ENCODE results near the gene EPAS1. TPM values are rescaled to one million over a fixed set of nuclear protein-coding genes. Genes with fewer than 3 reads are reported as not detected.

The EPAS1 gene
- total RNA-seq, 1 experiment from 2014 or later, result 0.94 TPM

DNA sequence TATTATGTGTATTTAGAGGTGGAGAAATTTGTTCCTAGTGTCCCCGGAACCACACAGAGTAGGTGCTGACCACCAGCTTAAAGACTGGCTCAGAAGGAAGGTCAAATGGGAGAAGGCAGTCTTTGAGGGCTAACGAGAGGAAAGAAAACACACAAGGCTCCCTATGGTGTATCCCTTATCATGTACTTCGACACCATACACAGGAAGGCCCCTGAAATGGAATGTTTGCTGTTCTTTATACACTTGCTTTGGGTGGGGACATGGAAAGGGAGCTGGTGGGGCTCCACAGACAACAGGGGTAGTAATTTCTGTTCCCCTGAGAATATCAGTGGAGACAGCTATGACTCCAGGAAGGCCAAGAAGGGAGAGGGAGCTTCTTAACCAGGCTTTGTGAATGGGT is 6.0 kb downstream of the EPAS1 start:
- Histone ChIP-seq H3K36me3 (replicated peaks; ENCODE audit: control insufficient read depth, insufficient read depth, low read length) (no peaks in the 10 kb centered on the region), H3K4me3 (ENCODE audit: insufficient read depth, low read depth, low read length) (no peak overlapping the region), H3K27me3 (ENCODE audit: control insufficient read depth, insufficient read depth, low read length) (peaks cover 36% of the 10 kb centered on the region)
- no peak for DNase-seq

DNA sequence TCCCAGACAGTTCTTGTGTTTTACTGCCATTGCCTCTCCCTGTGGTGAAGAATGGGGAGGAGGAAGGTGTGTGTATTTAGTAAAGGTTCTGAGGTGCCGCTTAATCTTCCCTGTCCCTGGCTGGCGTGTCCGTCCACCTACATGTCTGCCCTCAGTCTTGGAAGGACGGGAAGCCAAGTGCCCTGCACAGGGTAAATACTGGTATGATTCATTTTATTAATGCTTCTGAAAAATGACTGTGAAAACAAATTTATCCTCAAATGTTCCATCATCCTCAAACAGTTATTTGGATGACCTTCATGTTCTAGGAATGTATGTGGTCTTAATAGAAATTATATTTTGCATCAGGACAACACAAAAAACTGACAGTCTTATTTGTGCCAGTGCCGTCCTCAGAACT is 6.6 kb downstream of the EPAS1 start:
- no peak for DNase-seq
- Histone ChIP-seq H3K4me3 (ENCODE audit: insufficient read depth, low read depth, low read length) (no peak overlapping the region), H3K36me3 (replicated peaks; ENCODE audit: control insufficient read depth, insufficient read depth, low read length) (no peaks in the 10 kb centered on the region), H3K27me3 (ENCODE audit: control insufficient read depth, insufficient read depth, low read length) (peaks cover 30% of the 10 kb centered on the region)

DNA sequence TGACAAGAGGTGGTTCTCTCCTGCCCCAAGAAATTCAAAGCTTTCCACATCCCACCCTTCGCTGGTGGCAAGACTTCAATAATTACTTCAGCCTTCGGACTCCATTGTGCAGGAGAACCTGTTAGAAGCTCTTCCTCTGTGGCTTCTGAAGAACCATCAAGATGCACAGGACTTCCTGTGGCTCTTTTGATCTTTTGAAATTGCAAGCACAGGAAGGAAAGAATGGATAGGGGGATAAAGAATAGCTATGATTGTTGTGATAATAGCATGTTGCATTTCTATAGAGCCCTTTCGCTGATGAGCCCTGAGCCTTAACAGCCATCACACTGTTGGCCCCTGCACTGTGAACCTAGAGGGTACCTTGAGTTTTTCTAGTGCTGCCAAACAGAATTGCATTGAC is 7.4 kb downstream of the EPAS1 start:
- Histone ChIP-seq H3K36me3 (replicated peaks; ENCODE audit: control insufficient read depth, insufficient read depth, low read length) (no peaks in the 10 kb centered on the region), H3K4me3 (ENCODE audit: insufficient read depth, low read depth, low read length) (no peak overlapping the region), H3K27me3 (ENCODE audit: control insufficient read depth, insufficient read depth, low read length) (peaks cover 22% of the 10 kb centered on the region)
- no peak for DNase-seq

DNA sequence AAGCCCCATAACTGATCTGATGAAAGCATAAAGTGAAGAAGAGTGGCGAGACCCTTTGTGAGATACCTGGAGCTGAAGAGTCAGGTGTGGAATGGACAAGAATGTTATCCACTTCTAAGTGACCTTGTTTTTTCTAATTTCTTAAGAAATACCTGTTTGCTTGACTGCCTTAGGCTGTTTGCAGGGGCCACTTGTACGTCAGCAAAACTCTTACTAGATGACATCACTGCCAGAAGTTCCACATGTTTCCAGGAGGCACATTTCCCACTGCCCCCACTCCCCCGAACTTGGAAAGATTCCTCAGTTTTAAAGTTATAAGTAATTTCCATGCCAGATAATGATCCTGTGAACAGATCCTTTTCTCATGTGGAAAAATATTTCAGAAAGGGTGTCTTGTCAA is 8.0 kb downstream of the EPAS1 start:
- H3K36me3 ChIP-seq (replicated peaks; ENCODE audit: control insufficient read depth, insufficient read depth, low read length), result no peaks in the 10 kb centered on the region
- H3K4me3 ChIP-seq (ENCODE audit: insufficient read depth, low read depth, low read length), result no peak overlapping the region
- DNase-seq, result no peak
- H3K27me3 ChIP-seq (ENCODE audit: control insufficient read depth, insufficient read depth, low read length), result peaks cover 16% of the 10 kb centered on the region

DNA sequence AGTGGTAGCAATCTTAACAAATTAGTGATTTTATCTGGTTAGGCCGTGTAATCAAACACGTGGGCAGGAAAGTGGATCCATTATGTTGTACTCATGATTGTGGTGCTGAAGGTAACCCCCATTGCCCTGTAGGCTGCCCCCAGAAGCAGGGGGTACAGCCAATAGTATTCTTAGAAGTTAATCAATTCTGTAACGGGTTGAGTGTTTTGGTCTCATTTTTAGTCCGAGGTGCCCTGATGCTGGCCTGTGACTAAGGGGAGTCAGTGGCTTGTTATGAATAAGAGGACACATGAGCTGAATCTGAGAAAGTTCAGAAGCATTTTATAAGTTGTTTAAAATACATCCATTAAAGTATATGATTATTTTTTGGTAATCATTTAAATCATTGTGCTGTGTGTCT is 8.6 kb downstream of the EPAS1 start:
- Histone ChIP-seq H3K36me3 (replicated peaks; ENCODE audit: control insufficient read depth, insufficient read depth, low read length) (no peaks in the 10 kb centered on the region), H3K27me3 (ENCODE audit: control insufficient read depth, insufficient read depth, low read length) (peaks cover 10% of the 10 kb centered on the region), H3K4me3 (ENCODE audit: insufficient read depth, low read depth, low read length) (no peak overlapping the region)
- DNase-seq, result no peak

DNA sequence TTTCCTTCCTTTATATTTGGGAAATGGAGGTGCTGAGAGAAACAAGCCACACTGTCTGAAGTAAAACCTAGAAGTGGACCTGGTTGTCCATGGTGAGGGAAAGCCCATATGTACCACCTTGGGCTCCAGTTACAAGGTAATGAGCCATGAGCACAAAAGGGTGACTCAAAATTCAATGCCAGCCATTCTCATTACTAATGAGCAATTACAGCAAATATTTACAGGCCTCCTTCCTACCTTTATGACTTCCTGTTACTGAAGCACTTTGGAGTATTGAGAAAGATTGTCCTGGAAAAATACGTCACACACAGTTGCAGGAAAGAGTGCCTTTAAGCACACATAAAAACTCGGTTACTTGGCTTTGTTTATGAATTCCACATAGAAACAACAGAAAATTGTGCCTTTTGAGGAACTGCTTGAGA is 9.1 kb downstream of the EPAS1 start:
- no peak overlapping the region for H3K4me3 ChIP-seq (ENCODE audit: insufficient read depth, low read depth, low read length)
- H3K27me3 ChIP-seq (ENCODE audit: control insufficient read depth, insufficient read depth, low read length), result peaks cover 6% of the 10 kb centered on the region; the same call in 1 of the 2 replicates
- no peak for DNase-seq

DNA sequence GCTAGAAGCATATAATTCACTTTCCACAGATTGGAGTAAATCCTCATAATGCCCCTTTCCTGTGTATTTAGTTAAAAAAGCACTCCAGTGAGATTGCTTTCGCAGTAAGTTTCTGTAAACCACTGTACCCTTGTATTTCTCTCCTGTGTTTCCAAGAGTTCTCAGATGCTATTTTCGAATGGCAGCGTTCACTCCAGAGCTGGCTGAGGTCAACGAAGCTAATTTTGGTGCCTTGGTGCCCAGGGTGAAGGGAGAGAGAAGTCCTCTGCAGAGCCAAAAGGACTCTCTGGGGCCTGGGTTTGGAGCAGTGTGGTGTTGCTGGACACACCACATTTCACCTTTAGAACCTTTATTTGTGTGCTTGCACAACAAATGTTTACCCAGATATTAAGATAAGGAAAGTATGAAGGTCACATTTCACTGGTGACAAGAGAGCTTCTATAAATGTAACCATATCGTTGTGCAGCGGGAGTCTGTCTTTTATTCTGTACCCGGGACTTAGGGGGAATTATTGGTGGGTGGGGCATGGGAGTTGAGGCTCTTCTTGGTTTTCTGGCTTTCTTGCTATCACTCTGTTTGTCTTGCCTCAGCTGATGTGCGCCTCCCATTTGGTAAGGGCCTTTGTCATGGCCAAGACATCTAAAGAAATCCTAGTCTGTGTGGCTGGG is 9.9 kb downstream of the EPAS1 start:
- Histone ChIP-seq H3K27me3 (ENCODE audit: control insufficient read depth, insufficient read depth, low read length) (peaks cover 2% of the 10 kb centered on the region; the same call in 1 of the 2 replicates), H3K4me3 (ENCODE audit: insufficient read depth, low read depth, low read length) (no peak overlapping the region), H3K36me3 (replicated peaks; ENCODE audit: control insufficient read depth, insufficient read depth, low read length) (no peaks in the 10 kb centered on the region)
- DNase-seq, result no peak

More for the DNA sequence above, 9.1 kb downstream of the EPAS1 start:
- H3K36me3 ChIP-seq (replicated peaks; ENCODE audit: control insufficient read depth, insufficient read depth, low read length), result no peaks in the 10 kb centered on the region

DNA sequence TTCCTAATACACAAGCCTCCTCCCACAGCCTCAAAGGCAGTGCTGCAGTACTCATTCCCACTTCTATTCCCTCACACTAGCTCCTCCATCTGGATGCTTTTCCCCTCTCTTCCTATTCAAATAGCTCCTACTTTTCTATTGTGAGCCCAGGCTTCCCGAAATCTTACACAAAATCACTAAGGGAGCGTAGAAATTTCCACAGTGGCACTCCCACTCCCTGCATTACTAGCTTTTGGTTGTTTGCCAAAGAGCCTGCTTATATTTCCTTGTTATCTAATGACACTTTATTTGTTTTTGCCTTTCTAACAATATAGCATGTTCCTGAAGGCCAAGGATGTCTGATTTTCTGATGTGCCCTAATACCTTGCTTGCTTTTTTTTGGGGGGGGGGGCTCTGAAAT is 10.9 kb downstream of the EPAS1 start:
- Histone ChIP-seq H3K4me3 (ENCODE audit: insufficient read depth, low read depth, low read length) (no peak overlapping the region), H3K27me3 (ENCODE audit: control insufficient read depth, insufficient read depth, low read length) (no peaks in the 10 kb centered on the region), H3K36me3 (replicated peaks; ENCODE audit: control insufficient read depth, insufficient read depth, low read length) (no peaks in the 10 kb centered on the region)
- DNase-seq, result no peak

DNA sequence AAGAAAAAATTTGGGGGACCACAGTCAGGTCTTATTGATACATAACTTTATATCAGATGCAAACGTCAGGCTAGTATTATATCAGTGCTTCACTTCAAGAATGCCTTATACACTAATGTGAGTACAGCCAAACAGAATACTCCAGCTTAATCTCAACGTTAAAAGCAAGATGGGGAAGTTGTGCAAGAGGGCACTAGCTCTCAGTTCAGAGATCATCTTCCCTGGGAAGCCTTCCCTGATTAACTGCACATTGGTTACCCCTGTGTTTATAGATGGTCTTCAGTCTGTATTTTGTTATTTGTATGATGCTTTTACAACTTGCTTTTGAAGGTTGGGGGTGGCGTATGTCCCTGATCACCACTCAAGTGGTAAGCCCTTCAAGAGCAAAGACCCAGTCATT is 11.4 kb downstream of the EPAS1 start:
- Histone ChIP-seq H3K36me3 (replicated peaks; ENCODE audit: control insufficient read depth, insufficient read depth, low read length) (no peaks in the 10 kb centered on the region), H3K4me3 (ENCODE audit: insufficient read depth, low read depth, low read length) (no peak overlapping the region), H3K27me3 (ENCODE audit: control insufficient read depth, insufficient read depth, low read length) (no peaks in the 10 kb centered on the region)
- no peak for DNase-seq

DNA sequence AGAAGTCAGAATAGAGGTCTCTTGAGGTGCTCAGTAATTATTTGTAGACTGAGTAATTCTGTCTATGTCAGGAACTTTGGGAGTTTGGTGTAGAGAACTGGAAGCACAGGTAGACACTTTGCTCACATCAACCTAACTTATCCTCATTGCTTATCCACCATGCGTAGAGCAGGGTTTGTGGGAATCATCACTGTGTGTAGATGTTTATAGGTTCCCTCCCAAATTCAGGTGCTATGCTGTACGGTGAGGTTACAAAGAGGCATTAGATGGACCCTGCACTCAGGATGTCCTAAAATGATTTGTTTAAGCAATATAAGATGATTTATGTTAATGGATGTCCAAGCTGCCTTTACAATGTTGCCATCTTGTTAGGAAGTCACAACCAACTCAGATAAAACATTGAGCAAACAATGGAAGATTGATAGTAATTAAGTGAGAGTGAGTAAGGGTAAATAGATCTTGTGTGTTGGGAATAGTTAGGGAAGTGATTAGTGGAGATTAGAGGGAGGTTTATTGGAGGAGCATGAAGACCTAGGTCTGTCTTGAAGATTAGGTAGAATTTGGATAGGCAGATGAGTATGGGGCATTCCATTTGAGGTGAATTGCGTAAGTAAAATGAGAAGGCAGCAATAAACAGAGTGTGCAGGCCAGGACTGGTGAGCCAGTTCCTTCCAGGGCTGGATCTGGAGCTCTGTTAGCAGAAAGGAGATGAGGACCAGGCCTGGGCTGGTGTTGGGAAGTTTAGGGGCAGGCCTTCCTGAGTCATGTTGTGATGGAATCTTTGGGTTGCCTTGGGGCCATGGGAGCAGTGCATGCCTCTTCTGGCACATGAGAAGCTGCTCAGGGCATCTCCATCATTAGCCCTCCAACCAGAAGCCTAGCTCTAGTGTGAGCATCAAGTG is 12.1 kb downstream of the EPAS1 start:
- H3K27me3 ChIP-seq (ENCODE audit: control insufficient read depth, insufficient read depth, low read length), result no peaks in the 10 kb centered on the region
- H3K4me3 ChIP-seq (ENCODE audit: insufficient read depth, low read depth, low read length), result no peak overlapping the region
- no peak for DNase-seq

DNA sequence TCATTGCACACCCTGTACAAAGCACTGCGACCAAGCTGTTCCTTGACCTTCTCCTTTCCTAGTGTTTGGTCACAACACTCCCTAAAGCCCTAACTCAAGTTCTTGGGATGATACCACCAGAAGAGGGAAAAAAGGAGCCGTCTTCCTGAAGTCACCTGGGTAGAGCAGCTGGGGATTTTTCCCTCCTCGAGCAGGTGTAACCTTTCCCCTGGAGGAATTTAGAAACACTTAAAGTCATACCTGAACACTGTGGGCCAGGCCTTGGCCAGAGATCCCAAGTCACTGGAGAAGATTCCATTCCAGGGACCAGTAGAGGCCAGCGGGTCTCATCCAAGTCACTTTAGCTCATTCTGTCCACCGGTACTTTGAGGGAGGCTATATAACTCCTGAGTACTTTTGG is 13.2 kb downstream of the EPAS1 start:
- Histone ChIP-seq H3K4me3 (ENCODE audit: insufficient read depth, low read depth, low read length) (no peak overlapping the region), H3K27me3 (ENCODE audit: control insufficient read depth, insufficient read depth, low read length) (no peaks in the 10 kb centered on the region), H3K36me3 (replicated peaks; ENCODE audit: control insufficient read depth, insufficient read depth, low read length) (no peaks in the 10 kb centered on the region)
- DNase-seq, result no peak

More for the DNA sequence above, 12.1 kb downstream of the EPAS1 start:
- no peaks in the 10 kb centered on the region for H3K36me3 ChIP-seq (replicated peaks; ENCODE audit: control insufficient read depth, insufficient read depth, low read length)

DNA sequence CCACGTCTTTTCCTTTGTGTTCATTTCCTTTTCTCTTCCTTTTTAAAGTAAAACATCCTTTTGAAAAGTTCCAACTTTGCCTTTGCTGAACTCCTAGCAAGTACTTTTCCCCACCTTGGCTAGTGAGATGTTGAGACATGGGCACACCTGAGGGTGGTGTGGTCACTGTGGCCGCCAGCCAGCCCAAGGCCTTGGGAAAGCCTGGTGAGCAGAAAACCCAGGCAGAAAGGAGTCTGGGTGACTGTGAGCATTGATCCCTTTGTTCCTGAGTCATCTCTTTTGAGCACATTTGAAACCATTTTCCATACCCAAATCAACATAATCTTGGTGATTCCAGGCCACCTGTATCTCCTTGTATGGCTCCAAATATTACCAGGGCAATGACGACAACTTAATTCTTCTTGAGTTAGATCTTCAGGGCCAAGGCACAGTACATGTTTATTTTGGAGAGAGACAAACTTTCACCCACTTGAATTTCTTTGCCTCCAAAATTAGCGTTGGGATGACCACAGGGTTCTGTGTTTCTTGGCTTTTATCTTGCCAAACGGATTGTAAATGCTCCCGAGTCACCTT is 14.5 kb downstream of the EPAS1 start:
- H3K27me3 ChIP-seq (ENCODE audit: control insufficient read depth, insufficient read depth, low read length), result no peaks in the 10 kb centered on the region
- no peak overlapping the region for H3K4me3 ChIP-seq (ENCODE audit: insufficient read depth, low read depth, low read length)
- DNase-seq, result no peak
- no peaks in the 10 kb centered on the region for H3K36me3 ChIP-seq (replicated peaks; ENCODE audit: control insufficient read depth, insufficient read depth, low read length)

DNA sequence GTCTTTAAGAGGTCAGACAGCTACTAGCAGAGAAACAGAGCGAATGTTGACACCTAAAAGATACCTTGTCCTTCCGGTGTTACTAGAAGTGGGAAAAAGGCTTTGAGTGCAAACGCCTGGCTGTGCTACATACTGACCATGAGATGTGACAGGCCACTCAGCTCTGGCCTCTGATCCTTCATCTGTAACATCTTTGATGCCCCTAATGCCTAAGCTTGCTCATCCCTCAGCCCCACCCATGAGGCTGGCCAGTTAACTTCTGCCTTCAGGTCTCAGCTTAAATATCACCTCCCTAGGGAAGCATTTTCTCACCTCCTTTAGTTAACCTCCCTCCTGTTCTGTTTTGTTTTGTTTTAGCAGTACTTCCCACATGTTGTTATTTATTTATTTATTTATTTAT is 15.9 kb downstream of the EPAS1 start:
- no peak for DNase-seq
- H3K4me3 ChIP-seq (ENCODE audit: insufficient read depth, low read depth, low read length), result no peak overlapping the region
- no peaks in the 10 kb centered on the region for H3K36me3 ChIP-seq (replicated peaks; ENCODE audit: control insufficient read depth, insufficient read depth, low read length)
- H3K27me3 ChIP-seq (ENCODE audit: control insufficient read depth, insufficient read depth, low read length), result no peaks in the 10 kb centered on the region

DNA sequence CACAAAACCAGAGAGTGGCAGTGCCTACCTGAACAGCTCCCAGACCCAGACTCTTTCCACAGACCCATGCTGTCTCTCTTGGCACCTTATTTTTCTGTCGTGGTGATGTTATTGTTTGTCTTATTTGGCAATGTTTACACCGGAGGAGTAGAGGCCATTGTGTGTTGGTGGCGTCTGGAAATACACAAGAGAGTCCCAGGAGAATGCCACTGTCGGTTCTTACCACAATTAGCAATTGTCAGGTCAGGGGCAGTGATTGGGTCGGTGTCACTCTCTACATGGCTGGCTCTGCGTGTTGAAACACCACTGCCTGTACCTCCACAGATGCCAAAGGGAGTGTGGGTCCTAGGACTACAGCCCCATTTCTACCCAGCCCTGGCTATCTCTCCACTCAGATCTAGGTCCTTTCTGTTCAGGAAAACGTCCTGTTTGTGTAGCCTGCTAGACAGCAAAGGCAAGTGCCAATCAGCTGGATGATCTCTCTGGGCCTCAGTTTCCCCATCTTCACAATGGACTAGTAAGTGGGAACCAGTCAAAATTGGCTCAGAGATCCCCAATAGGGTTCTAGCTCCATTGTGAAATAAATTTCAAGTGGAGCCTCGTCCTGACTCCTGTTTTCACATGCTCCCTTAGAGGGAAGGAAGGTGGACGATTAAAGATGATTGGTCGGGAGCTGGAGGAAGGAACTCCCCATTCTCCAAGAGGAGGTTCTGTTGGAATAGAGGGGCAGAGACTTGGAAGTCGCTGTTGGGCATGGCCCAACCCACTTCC is 17.0 kb downstream of the EPAS1 start:
- DNase-seq, result no peak
- Histone ChIP-seq H3K4me3 (ENCODE audit: insufficient read depth, low read depth, low read length) (no peak overlapping the region), H3K36me3 (replicated peaks; ENCODE audit: control insufficient read depth, insufficient read depth, low read length) (no peaks in the 10 kb centered on the region), H3K27me3 (ENCODE audit: control insufficient read depth, insufficient read depth, low read length) (no peaks in the 10 kb centered on the region)
